Coronary artery (tissue), 2 donors: ENCODE data around the gene UBE3D.
"Not testable (repeated sequence)": the region's sequence is repeated elsewhere in the genome, so short reads cannot be mapped to it uniquely, and the experiment has no call there.

ENCODE experiments used
- DNase-seq: peaks from one replicate; pipeline ENCODE4 v3.0.0-alpha.2; 2017; ENCODE audit warnings: low spot score
- H3K27ac ChIP-seq, 2 donors: fragments of 200-600 bp; sonication (generic); one replicate each; pipeline ENCODE4 v1.5.1; 2016 to 2019
- H3K4me3 ChIP-seq: fragments of 200-600 bp; sonication (generic); 2 replicates; pipeline ENCODE4 v1.5.1; 2016; ENCODE audit warnings: mild to moderate bottlenecking, moderate library complexity
- CTCF ChIP-seq: fragments of 200-600 bp; sonication (generic); IDR thresholded peaks from one replicate; pipeline ENCODE4 v1.5.1; 2019; ENCODE audit warnings: antibody characterized with exemption

UBE3D gene

GRCh38 chr6:82869493-82869892, 196.1 kb downstream of the UBE3D start:
- no peak for TF ChIP-seq CTCF
- H3K27ac ChIP-seq, result no peak overlapping the region
- no peak overlapping the region for H3K4me3 ChIP-seq
- DNase-seq, result no peak

GRCh38 chr6:82867946-82868345, 197.7 kb downstream of the UBE3D start:
- no peak overlapping the region for H3K4me3 ChIP-seq
- no peak for DNase-seq
- no peak for TF ChIP-seq CTCF
- H3K27ac ChIP-seq, result no peak overlapping the region

- no peak for DNase-seq
- Histone ChIP-seq H3K4me3 (no peak overlapping the region), H3K27ac (no peak overlapping the region)
- TF ChIP-seq CTCF, result no peak
These were observed 199.2 kb downstream of the UBE3D start for GRCh38 chr6:82866446-82866845.

GRCh38 chr6:82865461-82865860, 200.2 kb downstream of the UBE3D start:
- Histone ChIP-seq H3K4me3 (no peak overlapping the region), H3K27ac (no peak overlapping the region)
- DNase-seq, result no peak
- TF ChIP-seq CTCF, result no peak

- TF ChIP-seq CTCF, result no peak
- DNase-seq, result no peak
- H3K27ac ChIP-seq, result no peak overlapping the region
- H3K4me3 ChIP-seq, result no peak overlapping the region
These were observed 201.9 kb downstream of the UBE3D start for GRCh38 chr6:82863781-82864180.

- no peak for TF ChIP-seq CTCF
- no peak for DNase-seq
- no peak overlapping the region for H3K27ac ChIP-seq
- H3K4me3 ChIP-seq, result no peak overlapping the region
These were observed 203.1 kb downstream of the UBE3D start for GRCh38 chr6:82862543-82862942.

- no peak for DNase-seq
- Histone ChIP-seq H3K27ac (no peak overlapping the region), H3K4me3 (no peak overlapping the region)
- no peak for TF ChIP-seq CTCF
These were observed 204.5 kb downstream of the UBE3D start for GRCh38 chr6:82861121-82861520.

- H3K4me3 ChIP-seq, H3K27ac ChIP-seq, DNase-seq: not testable (repeated sequence)
These were observed 209.6 kb downstream of the UBE3D start for GRCh38 chr6:82856077-82856476.

GRCh38 chr6:82852904-82853303, 212.7 kb downstream of the UBE3D start:
- H3K27ac ChIP-seq, DNase-seq, H3K4me3 ChIP-seq: not testable (repeated sequence)
